ENCODE data around the gene SLC12A5. TPM values are rescaled to one million over a fixed set of nuclear protein-coding genes. Genes with fewer than 3 reads are reported as not detected.

Gene SLC12A5
- total RNA-seq, 1 experiment from 2014 or later = 7.2 TPM

- TF ChIP-seq JUN (CRISPR knock-in tag; IDR thresholded peaks at IDR 0.05) (no peak), E2F1 (CRISPR knock-in tag; IDR thresholded peaks at IDR 0.05) (0 out of 2 replicates have a peak, but pooled peaks have one; percentile 52), SP1 (CRISPR knock-in tag; conservative IDR thresholded peaks at IDR 0.05) (peak; percentile 49; the same call in 1 of the 2 replicates), TEAD1 (CRISPR knock-in tag; IDR thresholded peaks at IDR 0.05) (peak; percentile 18; the same call in 1 of the 2 replicates), ZNF121 (CRISPR knock-in tag; IDR thresholded peaks at IDR 0.05) (peak; percentile 90)
These were observed 15.0 kb upstream of the SLC12A5 start (continued) for GRCh38 chr20:46013829-46014516.

- no peak for TF ChIP-seq CTCF (IDR thresholded peaks at IDR 0.05)
- TF ChIP-seq HMGXB4 (CRISPR knock-in tag; IDR thresholded peaks at IDR 0.05) = no peak
- ATAC-seq (no peak), DNase-seq (ENCODE audit: low spot score) (no peak)
- Mint-ChIP-seq H3K27ac (no peak overlapping the region; the same call in 1 of the 2 replicates), H3K4me1 (peaks cover 31% of the 10 kb centered on the region), H3K4me3 (peak overlapping the region; percentile 57), H3K36me3 (no peaks in the 10 kb centered on the region), H3K9me3 (peaks cover 3% of the 10 kb centered on the region; the same call in 1 of the 2 replicates), H3K27me3 (ENCODE audit: low read depth) (peaks cover 28% of the 10 kb centered on the region)
- CTCF ChIA-PET = interaction anchor here (0.6 to 6.2 kb wide), 28 partner anchors 8 to 641 kb away, joined by 3 to 235 read pairs (median 5); partner anchors contain the start of genes CD40, PCIF1 and SLC12A5
- POLR2A ChIA-PET = interaction anchor here (1.8 kb wide), 1 partner anchor 44 kb away, joined by 4 read pairs; no protein-coding TSS in a partner anchor
These were observed 14.3 kb upstream of the SLC12A5 start for GRCh38 chr20:46014517-46015396.

- CTCF ChIA-PET = interaction anchor here (1.8 kb wide), 1 partner anchor 30 kb away, joined by 6 read pairs; no protein-coding TSS in a partner anchor
- Mint-ChIP-seq H3K27ac (no peak overlapping the region), H3K9me3 (no peaks in the 10 kb centered on the region), H3K4me3 (no peak overlapping the region), H3K4me1 (peaks cover 22% of the 10 kb centered on the region), H3K27me3 (ENCODE audit: low read depth) (peaks cover 18% of the 10 kb centered on the region), H3K36me3 (no peaks in the 10 kb centered on the region)
- POLR2A ChIA-PET = no interaction called here
- ATAC-seq = no peak
- no peak for DNase-seq (ENCODE audit: low spot score)
- no peak for TF ChIP-seq E2F1 (CRISPR knock-in tag; IDR thresholded peaks at IDR 0.05)
- TF ChIP-seq ZNF512 (CRISPR knock-in tag; IDR thresholded peaks at IDR 0.05; ENCODE audit: borderline replicate concordance) = no peak
- TF ChIP-seq MYBL2 (CRISPR knock-in tag; IDR thresholded peaks at IDR 0.05) = no peak
- no peak for TF ChIP-seq TCF7 (CRISPR knock-in tag; IDR thresholded peaks at IDR 0.05; ENCODE audit: low read depth)
- TF ChIP-seq CBFB (CRISPR knock-in tag; IDR thresholded peaks at IDR 0.05; ENCODE audit: low read depth) = no peak
- TF ChIP-seq ZNF423 (CRISPR knock-in tag; IDR thresholded peaks at IDR 0.05) = no peak
- TF ChIP-seq ZNF263 (CRISPR knock-in tag; IDR thresholded peaks at IDR 0.05; ENCODE audit: low read depth) = no peak
- TF ChIP-seq NFE2L1 (CRISPR knock-in tag; IDR thresholded peaks at IDR 0.05) = no peak
- TF ChIP-seq GTF2I (CRISPR knock-in tag; conservative IDR thresholded peaks at IDR 0.05) = no peak
- no peak for TF ChIP-seq CREB1 (CRISPR knock-in tag; IDR thresholded peaks at IDR 0.05)
- TF ChIP-seq IRF2 (CRISPR knock-in tag; IDR thresholded peaks at IDR 0.05; ENCODE audit: borderline replicate concordance, low read depth) = no peak
- no peak for TF ChIP-seq ZNF317 (CRISPR knock-in tag; IDR thresholded peaks at IDR 0.05; ENCODE audit: borderline replicate concordance, low read depth)
- TF ChIP-seq ZMAT4 (CRISPR knock-in tag; IDR thresholded peaks at IDR 0.05) = no peak
- no peak for TF ChIP-seq RORB (CRISPR knock-in tag; IDR thresholded peaks at IDR 0.05)
- TF ChIP-seq GRHL2 (CRISPR knock-in tag; IDR thresholded peaks at IDR 0.05; ENCODE audit: insufficient replicate concordance, severe bottlenecking) = no peak
These were observed 11.7 kb upstream of the SLC12A5 start for GRCh38 chr20:46017272-46017671.
